ENCODE measurements around the gene IYD.
"Not testable (repeated sequence)": the region's sequence is repeated elsewhere in the genome, so short reads cannot be mapped to it uniquely, and the experiment has no call there.

The IYD gene

GRCh38 chr6:150439373-150439772, 70.6 kb downstream of the IYD start:
- Histone ChIP-seq H3K27ac (no peak overlapping the region), H3K36me3 (replicated peaks) (no peaks in the 10 kb centered on the region), H3K4me3 (ENCODE audit: low read depth, low read length) (no peak overlapping the region), H3K27me3 (replicated peaks) (no peaks in the 10 kb centered on the region)
- in situ Hi-C loops (cut with HindIII; ENCODE audit: low pct_ligation_motif_present, low sequenced_read_pairs): no loop called here
- TF ChIP-seq CTCF (IDR thresholded peaks at IDR 0.05; ENCODE audit: low read depth, low read length, missing control alignments): no peak
- DNase-seq: no peak

- Histone ChIP-seq H3K4me3 (ENCODE audit: low read depth, low read length) (no peak overlapping the region), H3K36me3 (replicated peaks) (no peaks in the 10 kb centered on the region), H3K27ac (no peak overlapping the region), H3K27me3 (replicated peaks) (no peaks in the 10 kb centered on the region)
- no peak for DNase-seq
- TF ChIP-seq CTCF (IDR thresholded peaks at IDR 0.05; ENCODE audit: low read depth, low read length, missing control alignments): no peak
- in situ Hi-C loops (cut with HindIII; ENCODE audit: low pct_ligation_motif_present, low sequenced_read_pairs): no loop called here
These were observed 74.8 kb downstream of the IYD start for GRCh38 chr6:150443621-150444020.

GRCh38 chr6:150444308-150444707, 75.5 kb downstream of the IYD start:
- DNase-seq: no peak
- Histone ChIP-seq H3K27ac (no peak overlapping the region), H3K4me3 (ENCODE audit: low read depth, low read length) (no peak overlapping the region), H3K27me3 (replicated peaks) (no peaks in the 10 kb centered on the region), H3K36me3 (replicated peaks) (no peaks in the 10 kb centered on the region)
- in situ Hi-C loops (cut with HindIII; ENCODE audit: low pct_ligation_motif_present, low sequenced_read_pairs): no loop called here
- TF ChIP-seq CTCF (IDR thresholded peaks at IDR 0.05; ENCODE audit: low read depth, low read length, missing control alignments): no peak

- Histone ChIP-seq H3K27me3 (replicated peaks) (no peaks in the 10 kb centered on the region), H3K36me3 (replicated peaks) (no peaks in the 10 kb centered on the region), H3K4me3 (ENCODE audit: low read depth, low read length) (no peak overlapping the region), H3K27ac (no peak overlapping the region)
- DNase-seq: no peak
- in situ Hi-C loops (cut with HindIII; ENCODE audit: low pct_ligation_motif_present, low sequenced_read_pairs): no loop called here
- TF ChIP-seq CTCF (IDR thresholded peaks at IDR 0.05; ENCODE audit: low read depth, low read length, missing control alignments): no peak
These were observed 76.7 kb downstream of the IYD start for GRCh38 chr6:150445486-150445885.

GRCh38 chr6:150448221-150448620, 79.4 kb downstream of the IYD start:
- in situ Hi-C loops (cut with HindIII; ENCODE audit: low pct_ligation_motif_present, low sequenced_read_pairs): no loop called here
- H3K27ac ChIP-seq: no peak overlapping the region
- H3K4me3 ChIP-seq (ENCODE audit: low read depth, low read length): no peak overlapping the region
- TF ChIP-seq CTCF (IDR thresholded peaks at IDR 0.05; ENCODE audit: low read depth, low read length, missing control alignments): no peak
- no peak for DNase-seq
- H3K27me3 ChIP-seq (replicated peaks): no peaks in the 10 kb centered on the region
- no peaks in the 10 kb centered on the region for H3K36me3 ChIP-seq (replicated peaks)

- H3K27ac ChIP-seq; H3K27me3 ChIP-seq (replicated peaks); H3K36me3 ChIP-seq (replicated peaks); H3K4me3 ChIP-seq (ENCODE audit: low read depth, low read length); in situ Hi-C loops (cut with HindIII; ENCODE audit: low pct_ligation_motif_present, low sequenced_read_pairs); DNase-seq: not testable (repeated sequence)
These were observed 80.2 kb downstream of the IYD start for GRCh38 chr6:150449055-150449454.
